Measurements from ENCODE around the gene SDK2.

SDK2 gene

DNA sequence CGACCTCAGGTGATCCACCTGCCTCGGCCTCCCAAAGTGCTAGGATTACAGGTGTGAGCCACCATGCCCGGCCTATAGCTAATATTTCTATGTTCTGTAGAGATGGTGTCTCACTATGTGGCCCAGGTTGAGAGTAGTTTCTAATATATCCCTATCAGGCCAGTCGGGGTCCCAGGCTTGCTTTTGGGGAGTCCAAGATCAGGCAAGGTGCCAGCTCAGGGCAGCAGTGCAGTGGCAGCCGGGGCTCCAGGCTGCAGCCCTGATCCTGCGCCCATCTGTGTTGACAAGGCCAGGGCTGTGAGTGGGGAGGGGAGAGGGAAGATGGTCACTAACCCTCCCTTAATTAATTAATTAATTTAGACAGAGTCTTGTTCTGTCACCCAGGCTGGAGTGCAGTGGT lies 254.8 kb downstream of the SDK2 start:
- no peak for DNase-seq (ENCODE audit: extremely low read depth, low read depth)
- TF ChIP-seq, protein P1, sequence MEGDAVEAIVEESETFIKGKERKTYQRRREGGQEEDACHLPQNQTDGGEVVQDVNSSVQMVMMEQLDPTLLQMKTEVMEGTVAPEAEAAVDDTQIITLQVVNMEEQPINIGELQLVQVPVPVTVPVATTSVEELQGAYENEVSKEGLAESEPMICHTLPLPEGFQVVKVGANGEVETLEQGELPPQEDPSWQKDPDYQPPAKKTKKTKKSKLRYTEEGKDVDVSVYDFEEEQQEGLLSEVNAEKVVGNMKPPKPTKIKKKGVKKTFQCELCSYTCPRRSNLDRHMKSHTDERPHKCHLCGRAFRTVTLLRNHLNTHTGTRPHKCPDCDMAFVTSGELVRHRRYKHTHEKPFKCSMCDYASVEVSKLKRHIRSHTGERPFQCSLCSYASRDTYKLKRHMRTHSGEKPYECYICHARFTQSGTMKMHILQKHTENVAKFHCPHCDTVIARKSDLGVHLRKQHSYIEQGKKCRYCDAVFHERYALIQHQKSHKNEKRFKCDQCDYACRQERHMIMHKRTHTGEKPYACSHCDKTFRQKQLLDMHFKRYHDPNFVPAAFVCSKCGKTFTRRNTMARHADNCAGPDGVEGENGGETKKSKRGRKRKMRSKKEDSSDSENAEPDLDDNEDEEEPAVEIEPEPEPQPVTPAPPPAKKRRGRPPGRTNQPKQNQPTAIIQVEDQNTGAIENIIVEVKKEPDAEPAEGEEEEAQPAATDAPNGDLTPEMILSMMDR (IDR thresholded peaks at IDR 0.05; ENCODE audit: low read depth, low read length): no peak

DNA sequence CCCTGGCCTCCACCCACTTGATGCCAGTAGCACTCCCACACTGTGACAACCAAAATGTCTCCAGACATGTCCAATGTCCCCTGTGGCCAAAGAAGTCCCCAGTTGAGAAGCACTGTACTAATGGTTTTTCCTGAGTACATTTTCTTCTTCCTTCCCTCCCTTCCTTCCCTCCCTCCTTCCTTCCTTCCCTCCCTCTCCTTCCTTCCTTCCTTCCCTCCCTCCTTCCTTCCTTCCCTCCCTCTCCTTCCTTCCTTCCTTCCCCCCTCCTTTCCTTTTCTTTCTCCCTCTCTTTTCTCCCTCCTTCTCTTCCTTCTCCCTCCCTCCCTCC lies 255.7 kb downstream of the SDK2 start:
- DNase-seq (ENCODE audit: extremely low read depth, low read depth): no peak
- TF ChIP-seq, protein P1 (IDR thresholded peaks at IDR 0.05; ENCODE audit: low read depth, low read length): no peak

DNA sequence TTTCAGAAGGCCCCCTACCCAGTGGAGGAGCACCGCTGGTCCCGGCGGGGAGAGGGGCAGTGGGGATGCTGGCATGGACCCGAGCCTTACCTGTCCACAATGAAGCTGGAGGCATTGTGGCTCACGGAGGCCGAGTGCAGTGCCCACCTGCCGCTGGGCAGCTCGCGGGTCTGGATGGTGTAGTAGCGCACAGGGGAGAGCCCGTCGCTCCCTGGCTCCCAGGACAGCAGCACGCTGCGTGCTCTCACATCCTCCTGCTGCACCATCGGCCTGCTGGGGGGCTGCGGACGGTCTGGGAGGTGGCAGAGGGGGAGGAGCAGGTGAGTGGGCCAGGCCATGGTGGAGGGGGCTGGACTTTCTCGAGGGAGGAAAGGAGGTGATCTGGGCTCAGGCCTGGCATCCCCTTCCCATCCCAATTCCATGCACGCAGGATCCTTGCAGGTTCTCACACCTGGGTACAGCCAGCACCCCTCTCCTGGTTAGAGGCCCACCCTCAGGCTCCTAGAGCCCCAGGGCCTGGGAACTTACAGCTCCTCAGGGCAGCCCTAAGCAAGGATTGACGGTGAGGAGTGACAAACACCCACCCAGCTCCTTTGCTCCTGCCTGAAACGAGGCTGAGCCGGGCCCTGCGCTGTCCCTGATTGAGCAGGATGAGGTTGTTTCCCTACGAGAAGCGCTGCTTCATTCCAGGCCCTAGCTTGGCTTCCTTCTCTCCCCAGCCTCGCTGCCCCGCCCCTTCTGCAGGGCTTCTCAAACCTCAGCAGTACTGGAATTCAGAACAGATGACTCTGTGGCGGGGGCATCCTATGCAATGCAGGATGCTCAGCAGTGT lies 256.3 kb downstream of the SDK2 start:
- no peak for DNase-seq (ENCODE audit: extremely low read depth, low read depth)
- TF ChIP-seq, protein P1 (IDR thresholded peaks at IDR 0.05; ENCODE audit: low read depth, low read length): no peak

DNA sequence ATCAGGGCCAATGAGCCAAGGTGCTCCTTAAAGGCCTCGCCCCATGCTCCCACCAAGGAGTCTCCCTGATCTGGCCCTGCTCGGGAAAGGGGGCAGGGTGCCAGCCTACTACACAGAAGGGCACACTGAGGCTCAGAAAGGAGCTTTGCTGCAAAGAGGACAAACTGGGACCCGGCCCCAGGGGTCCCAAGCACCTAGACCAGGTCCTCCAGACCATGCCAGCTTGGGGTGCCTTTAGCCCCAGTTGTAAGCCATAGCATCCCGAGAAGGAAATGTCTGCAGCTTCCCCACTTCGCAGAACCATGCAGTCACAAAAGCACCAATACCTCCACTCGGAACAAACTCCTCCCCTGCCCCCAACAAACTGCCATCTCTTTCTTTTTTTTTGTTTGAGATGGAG lies 257.7 kb downstream of the SDK2 start:
- DNase-seq (ENCODE audit: extremely low read depth, low read depth): no peak
- TF ChIP-seq, protein P1 (IDR thresholded peaks at IDR 0.05; ENCODE audit: low read depth, low read length): no peak

DNA sequence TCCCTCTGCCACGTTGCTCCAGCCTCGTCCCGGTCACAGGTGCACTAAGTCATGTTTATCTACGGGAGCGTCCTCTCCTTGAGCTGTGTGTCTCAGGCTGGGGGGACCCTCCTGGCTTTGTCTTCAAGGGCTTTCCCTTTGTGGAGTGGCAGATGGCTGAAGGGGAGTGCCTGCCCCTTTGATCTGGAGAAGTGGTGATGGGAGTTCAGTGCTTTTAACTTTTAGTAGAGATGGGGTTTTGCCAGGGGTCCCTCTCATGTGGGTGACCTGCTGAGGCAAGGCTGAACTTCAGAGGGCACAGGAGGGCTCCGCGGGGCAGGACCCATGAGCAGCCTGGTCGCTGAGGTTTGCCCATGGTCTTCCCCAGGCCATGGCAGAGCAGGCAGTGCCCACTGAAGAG lies 259.3 kb downstream of the SDK2 start:
- TF ChIP-seq, protein P1 (IDR thresholded peaks at IDR 0.05; ENCODE audit: low read depth, low read length): no peak
- DNase-seq (ENCODE audit: extremely low read depth, low read depth): no peak

DNA sequence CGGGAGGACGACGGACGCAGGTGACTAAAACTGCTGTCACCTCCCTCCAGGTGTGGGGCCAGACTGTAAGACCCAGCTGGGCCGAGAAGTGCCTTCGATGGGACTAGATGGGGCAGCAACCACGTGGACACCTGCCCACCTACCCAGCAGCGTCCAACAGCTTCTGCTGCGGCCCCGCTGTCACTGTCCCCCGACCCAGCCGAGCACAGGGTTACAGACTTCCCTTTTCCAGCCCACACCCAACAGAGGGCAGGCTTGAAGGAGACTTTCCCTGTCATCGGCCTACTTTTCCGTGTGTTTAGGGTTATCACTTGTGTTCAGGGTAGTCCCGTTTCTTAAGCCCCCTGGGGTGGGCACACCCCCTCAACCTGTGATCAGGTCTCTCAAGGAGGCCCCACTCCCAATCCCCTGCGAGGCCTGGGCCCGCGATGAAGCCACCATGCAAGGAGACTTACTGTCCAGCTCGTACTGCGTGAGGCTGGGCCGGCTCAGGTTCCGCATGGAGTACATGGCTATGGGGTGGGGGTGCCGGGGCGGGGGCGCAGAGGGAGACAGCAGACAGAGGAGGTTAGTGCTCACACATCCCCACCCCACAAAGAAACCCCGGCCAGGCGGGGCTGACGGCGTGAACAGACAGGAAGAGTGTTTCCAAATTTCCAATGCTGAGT lies 263.7 kb downstream of the SDK2 start:
- TF ChIP-seq, protein P1 (IDR thresholded peaks at IDR 0.05; ENCODE audit: low read depth, low read length): no peak
- DNase-seq (ENCODE audit: extremely low read depth, low read depth): no peak

DNA sequence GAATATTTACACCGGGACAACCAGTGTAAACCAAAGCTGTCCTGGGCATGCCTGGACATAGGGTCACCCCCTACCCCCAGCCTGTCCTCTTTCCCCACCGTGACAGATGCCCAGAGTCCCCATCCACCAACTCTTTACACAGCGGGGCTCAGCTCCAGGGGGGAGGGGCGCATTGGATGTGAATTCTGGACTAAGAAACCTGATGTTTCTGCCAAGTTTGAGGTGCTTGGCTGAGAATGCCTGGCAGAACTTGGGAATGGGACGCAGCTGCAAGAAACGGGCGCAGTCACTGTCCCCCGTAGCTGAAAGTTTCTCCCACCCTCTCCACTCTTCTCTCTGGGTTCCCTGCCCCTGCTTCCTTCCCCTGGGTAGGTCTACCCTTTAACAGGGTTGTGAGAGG lies 264.4 kb downstream of the SDK2 start:
- TF ChIP-seq, protein P1 (IDR thresholded peaks at IDR 0.05; ENCODE audit: low read depth, low read length): no peak
- no peak for DNase-seq (ENCODE audit: extremely low read depth, low read depth)
